Nephron progenitor cell (in vitro differentiated cells): ENCODE measurements around the gene SIRT7.

ENCODE experiments used
- DNase-seq: peaks from one replicate; pipeline ENCODE4 v3.0.0; 2021
- H3K27ac Mint-ChIP-seq: 2 replicates; pipeline ENCODE4 v1.8.0; 2021; ENCODE audit warnings: mild to moderate bottlenecking, moderate library complexity, mixed read lengths
- H3K27me3 Mint-ChIP-seq: 2 replicates; pipeline ENCODE4 v1.8.0; 2021; ENCODE audit warnings: mild to moderate bottlenecking, low read depth, mixed read lengths; ENCODE audit not compliant: poor library complexity
- H3K36me3 Mint-ChIP-seq: 2 replicates; pipeline ENCODE4 v1.8.0; 2021; ENCODE audit warnings: low read depth, mixed read lengths
- H3K4me1 Mint-ChIP-seq: 2 replicates; pipeline ENCODE4 v1.8.0; 2021; ENCODE audit warnings: mixed read lengths
- H3K4me3 Mint-ChIP-seq: 2 replicates; pipeline ENCODE4 v1.8.0; 2021; ENCODE audit warnings: mild to moderate bottlenecking, moderate library complexity, mixed read lengths
- H3K9me3 Mint-ChIP-seq: 2 replicates; pipeline ENCODE4 v1.8.0; 2021; ENCODE audit warnings: mild to moderate bottlenecking, moderate library complexity, mixed read lengths
- CTCF ChIP-seq: fragments of 200-600 bp; sonication (generic); IDR thresholded peaks from 2 replicates; pipeline ENCODE4 v1.5.0; 2021; ENCODE audit warnings: antibody characterized with exemption

SIRT7 gene

DNA sequence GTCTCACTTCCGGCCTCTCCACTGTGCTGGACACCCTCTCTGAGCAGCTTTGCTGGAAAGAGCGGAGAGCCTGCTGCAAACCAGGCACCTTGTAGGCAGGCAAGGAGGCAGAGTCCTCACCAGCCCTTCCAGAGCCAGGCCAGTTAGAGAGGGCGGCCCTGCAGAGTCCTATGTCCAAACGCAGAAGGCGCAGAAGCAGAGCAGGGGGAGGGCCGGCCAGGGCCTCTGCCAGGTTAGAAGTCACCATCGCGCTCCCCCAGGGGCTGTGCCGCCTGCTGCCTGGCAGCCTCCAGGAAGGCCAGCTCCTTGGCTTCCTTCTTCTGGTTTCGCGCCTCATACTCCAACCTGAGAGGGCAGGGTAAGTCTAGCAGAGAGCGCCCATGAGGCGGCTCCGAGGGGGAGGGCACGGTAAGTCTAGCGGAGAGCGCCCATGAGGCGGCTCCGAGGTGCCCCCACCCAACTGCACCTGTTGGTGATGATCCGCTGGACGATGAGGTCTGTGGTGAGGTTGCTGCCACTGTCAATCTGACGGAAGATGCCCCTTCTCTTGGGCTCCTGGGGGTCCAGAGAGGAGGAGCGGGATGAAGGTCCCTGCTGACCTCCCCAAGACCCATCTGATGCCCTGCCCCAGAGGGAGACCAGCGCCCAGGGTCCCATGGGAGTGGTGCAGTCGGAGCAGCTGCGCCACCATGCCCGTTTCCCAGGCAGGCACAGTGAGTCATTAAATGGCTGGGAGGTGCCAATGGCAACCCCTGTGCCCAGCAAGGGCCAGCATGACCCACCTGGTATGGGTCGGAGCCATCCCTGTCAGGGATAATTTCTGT lies 13.2 kb downstream of the SIRT7 start:
- Mint-ChIP-seq H3K4me3 (no peak overlapping the region), H3K27me3 (peaks cover 23% of the 10 kb centered on the region)
- no peak for TF ChIP-seq CTCF

DNA sequence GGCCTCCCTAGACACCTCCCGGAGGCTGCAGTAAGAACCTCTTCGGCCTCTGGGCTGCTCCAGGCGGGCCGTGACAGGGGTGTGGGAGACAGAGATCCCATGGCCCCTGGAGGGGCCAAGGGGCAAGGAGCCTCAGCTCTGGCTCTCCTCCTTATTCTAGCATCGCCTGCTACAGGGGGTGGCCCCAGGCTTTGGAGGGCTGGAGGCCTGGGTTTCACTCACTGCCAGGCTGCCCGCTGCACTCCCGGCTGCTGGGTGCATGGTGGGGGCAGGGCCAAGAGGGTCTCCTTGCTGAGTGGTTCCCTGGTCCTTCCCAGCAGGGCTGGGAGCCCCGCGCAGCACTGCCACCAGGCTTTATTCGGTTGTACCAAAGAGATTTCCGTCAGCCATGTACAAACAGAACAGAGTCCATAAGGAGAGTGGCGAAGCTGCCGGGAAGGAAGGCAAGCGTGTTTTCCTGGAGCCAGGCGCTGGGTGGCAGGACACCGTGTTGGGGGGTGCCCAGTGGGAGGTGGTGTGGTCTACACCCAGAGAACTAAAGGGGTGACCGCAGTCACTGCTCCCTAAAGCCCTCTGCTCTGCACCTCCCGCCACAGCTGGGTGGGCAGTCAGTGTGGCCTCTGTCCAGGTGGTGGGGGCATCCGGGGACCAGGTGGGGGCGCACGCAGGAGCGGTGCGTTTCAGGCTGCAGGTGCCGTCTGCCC lies 13.9 kb downstream of the SIRT7 start:
- Mint-ChIP-seq H3K36me3 (peaks cover 15% of the 10 kb centered on the region), H3K27me3 (peaks cover 23% of the 10 kb centered on the region), H3K27ac (no peak overlapping the region), H3K4me3 (no peak overlapping the region), H3K9me3 (no peaks in the 10 kb centered on the region), H3K4me1 (peaks cover 8% of the 10 kb centered on the region)
- no peak for DNase-seq
- TF ChIP-seq CTCF = no peak

More for the DNA sequence above, 13.2 kb downstream of the SIRT7 start:
- Mint-ChIP-seq H3K9me3 (no peaks in the 10 kb centered on the region), H3K27ac (no peak overlapping the region), H3K4me1 (peaks cover 10% of the 10 kb centered on the region), H3K36me3 (peaks cover 14% of the 10 kb centered on the region)
- no peak for DNase-seq

DNA sequence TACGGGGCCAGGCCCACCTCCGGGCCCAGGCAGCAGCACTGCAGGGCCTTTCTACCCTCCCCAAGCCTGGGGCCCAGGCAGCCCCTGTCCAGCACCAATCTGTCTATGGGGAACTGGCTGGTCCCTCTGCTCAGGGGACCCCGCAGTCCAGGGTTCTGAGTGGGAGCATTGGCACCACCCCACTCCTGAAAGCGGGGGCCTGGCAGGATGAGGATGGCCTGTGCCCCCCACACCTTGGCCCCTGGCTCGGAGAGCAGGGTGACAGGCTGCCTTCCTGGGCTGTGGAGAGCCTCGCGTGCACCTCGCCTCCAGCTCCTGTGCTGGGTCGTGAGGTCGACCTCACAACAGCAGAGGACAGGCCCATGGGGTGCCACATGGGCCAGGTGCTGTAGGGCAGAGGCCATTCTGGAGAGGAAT lies 14.6 kb downstream of the SIRT7 start:
- Mint-ChIP-seq H3K9me3 (no peaks in the 10 kb centered on the region), H3K27me3 (peaks cover 23% of the 10 kb centered on the region), H3K27ac (peak overlapping the region; percentile 36), H3K4me1 (peaks cover 8% of the 10 kb centered on the region), H3K36me3 (peaks cover 17% of the 10 kb centered on the region), H3K4me3 (no peak overlapping the region)
- DNase-seq = no peak
- TF ChIP-seq CTCF = no peak

DNA sequence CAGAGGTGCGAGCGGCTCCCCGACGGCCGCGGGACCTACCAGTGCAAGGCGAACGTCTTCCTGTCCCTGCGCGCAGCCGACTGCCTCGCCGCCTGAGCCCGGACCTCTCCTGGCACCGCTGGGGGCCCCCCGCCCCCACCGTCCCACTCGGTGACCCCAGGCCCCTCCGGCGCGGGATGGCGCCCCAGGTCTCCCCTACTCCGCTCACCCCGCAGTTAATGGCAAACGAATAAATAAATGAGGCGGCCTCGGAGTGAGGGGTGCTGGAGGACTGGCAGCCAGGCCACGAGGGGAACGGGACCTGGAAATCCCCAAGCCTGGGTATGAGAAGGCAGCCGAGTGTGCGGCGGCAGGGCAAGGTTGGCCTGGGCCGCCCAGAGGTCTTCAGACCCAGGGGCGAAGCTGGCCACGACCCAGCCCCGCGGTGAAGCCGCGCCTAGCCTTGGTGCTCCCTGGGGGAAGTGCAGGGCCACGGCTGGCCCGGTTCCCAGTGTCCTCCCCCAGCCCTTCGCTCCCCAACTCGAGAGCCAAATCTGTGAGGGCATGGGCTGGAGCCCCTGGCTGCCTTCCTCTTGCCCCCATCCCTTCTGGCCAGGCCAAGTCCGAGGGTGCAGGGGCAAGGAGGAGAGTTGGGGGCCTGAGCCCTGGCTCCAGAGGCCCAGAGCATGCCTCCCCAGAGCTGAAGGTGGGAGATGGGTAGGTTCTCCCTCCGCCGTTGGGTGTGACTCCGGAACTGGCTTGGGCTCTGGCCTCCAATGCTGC lies 15.1 kb downstream of the SIRT7 start:
- H3K4me3 Mint-ChIP-seq = no peak overlapping the region
- H3K4me1 Mint-ChIP-seq = peaks cover 8% of the 10 kb centered on the region
- H3K9me3 Mint-ChIP-seq = no peaks in the 10 kb centered on the region
- H3K36me3 Mint-ChIP-seq = peaks cover 23% of the 10 kb centered on the region
- no peak for DNase-seq
- no peak overlapping the region for H3K27ac Mint-ChIP-seq
- peaks cover 23% of the 10 kb centered on the region for H3K27me3 Mint-ChIP-seq
- no peak for TF ChIP-seq CTCF

- Mint-ChIP-seq H3K27me3 (peaks cover 23% of the 10 kb centered on the region), H3K9me3 (no peaks in the 10 kb centered on the region), H3K27ac (no peak within 1 kb of the TSS), H3K36me3 (peaks cover 25% of the 10 kb centered on the region), H3K4me3 (peak within 1 kb of the TSS; percentile 66), H3K4me1 (peaks cover 8% of the 10 kb centered on the region)
- peak; percentile 65 for DNase-seq
- TF ChIP-seq CTCF = no peak
Measured at GRCh38 chr17:81902023-81902652, 15.8 kb downstream of the SIRT7 start, which contains the start of gene NPB. Gene NPB, plus strand, starts transcription at chr17:81902238. Its CDS starts 40 bp downstream, at chr17:81902278.
